ENCODE measurements around the gene CD300LG. TPM values are rescaled to one million over a fixed set of nuclear protein-coding genes. Genes with fewer than 3 reads are reported as not detected.
"Not testable (repeated sequence)": the region's sequence is repeated elsewhere in the genome, so short reads cannot be mapped to it uniquely, and the experiment has no call there.

The CD300LG gene
- total RNA-seq, 1 donor from 2014 or later: 5.4 TPM

DNA sequence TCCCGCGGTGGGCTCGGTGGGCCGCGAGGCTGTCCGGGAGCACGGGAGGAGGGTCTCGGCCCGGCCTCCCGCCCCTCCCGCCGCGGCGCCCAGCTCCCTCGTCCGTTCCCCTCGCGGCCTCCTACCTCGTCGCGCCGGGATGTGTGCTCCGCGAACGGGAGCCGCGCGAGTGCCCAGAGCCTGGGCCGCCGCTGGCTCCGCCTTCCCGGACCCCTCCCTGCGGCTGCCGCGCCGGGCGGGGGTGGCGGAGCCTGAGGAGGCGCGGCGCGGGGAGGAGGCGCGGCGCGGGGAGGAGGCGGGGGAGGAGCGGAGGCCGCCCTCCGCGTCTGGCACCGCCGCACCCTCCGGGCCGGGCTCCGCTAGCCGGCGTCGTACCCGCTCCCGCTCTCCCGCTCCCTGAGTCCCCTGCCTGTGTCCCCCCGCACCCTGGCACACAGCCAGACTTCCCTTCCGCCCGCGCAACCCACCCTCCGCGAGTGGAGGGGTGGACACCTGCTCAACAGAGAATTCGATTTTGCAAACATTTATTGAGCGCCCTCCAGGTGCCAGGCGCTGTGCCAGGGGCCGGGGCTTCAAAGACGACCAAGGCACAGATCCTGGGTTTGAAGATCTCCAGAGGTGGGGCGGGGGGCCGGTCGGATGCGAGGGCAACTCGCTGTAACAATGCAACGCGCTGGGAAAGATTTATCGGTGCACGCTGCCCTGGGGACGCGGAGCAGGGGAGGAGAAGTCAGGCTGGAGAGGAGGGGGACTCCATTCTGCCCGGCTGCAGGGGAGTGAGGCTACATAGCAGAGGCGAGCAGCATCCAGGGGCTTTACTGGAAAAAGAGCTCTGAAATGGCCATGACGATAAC, 13.8 kb upstream of the CD300LG start, which contains the start of gene MPP3:
TSS of gene MPP3 (minus strand) at position 171 of the 854 bp plus-strand sequence. CDS start 1,240 bp downstream, outside the sequence.
- DNase-seq (ENCODE audit: low spot score): peak; percentile 48
- Mint-ChIP-seq H3K27me3 (ENCODE audit: unreplicated experiment) (peaks cover 8% of the 10 kb centered on the region), H3K27ac (ENCODE audit: unreplicated experiment) (no peak within 1 kb of the TSS)

DNA sequence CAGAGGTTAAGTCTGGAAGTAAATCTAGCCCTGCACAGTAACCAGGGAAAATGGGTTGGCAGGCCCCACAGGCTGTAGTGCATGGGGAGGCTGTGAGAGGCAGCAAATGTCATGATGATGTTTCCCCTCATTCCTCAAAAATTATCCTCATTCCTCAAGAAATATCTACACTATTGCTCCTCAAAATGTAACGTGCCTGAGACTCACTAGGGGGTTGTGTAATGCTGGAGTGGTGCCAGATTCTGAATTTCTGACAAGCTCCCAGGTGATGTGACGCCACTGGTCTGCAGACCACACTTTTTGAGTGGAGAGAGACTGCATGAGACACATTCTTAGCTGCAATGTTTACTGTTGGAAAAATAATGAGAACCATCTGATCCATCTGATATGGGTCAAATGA, 12.9 kb upstream of the CD300LG start:
- Mint-ChIP-seq H3K9me3 (ENCODE audit: unreplicated experiment) (peaks cover 12% of the 10 kb centered on the region), H3K27ac (ENCODE audit: unreplicated experiment) (no peak overlapping the region), H3K27me3 (ENCODE audit: unreplicated experiment) (peaks cover 8% of the 10 kb centered on the region), H3K36me3 (ENCODE audit: low read depth, unreplicated experiment) (peaks cover 4% of the 10 kb centered on the region), H3K4me3 (ENCODE audit: unreplicated experiment) (peak overlapping the region; percentile 88), H3K4me1 (ENCODE audit: unreplicated experiment) (peaks cover 8% of the 10 kb centered on the region)
- no peak for DNase-seq (ENCODE audit: low spot score)
- TF ChIP-seq, protein P1, sequence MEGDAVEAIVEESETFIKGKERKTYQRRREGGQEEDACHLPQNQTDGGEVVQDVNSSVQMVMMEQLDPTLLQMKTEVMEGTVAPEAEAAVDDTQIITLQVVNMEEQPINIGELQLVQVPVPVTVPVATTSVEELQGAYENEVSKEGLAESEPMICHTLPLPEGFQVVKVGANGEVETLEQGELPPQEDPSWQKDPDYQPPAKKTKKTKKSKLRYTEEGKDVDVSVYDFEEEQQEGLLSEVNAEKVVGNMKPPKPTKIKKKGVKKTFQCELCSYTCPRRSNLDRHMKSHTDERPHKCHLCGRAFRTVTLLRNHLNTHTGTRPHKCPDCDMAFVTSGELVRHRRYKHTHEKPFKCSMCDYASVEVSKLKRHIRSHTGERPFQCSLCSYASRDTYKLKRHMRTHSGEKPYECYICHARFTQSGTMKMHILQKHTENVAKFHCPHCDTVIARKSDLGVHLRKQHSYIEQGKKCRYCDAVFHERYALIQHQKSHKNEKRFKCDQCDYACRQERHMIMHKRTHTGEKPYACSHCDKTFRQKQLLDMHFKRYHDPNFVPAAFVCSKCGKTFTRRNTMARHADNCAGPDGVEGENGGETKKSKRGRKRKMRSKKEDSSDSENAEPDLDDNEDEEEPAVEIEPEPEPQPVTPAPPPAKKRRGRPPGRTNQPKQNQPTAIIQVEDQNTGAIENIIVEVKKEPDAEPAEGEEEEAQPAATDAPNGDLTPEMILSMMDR (IDR thresholded peaks at IDR 0.05; ENCODE audit: unreplicated experiment): no peak

More for the DNA sequence above, 13.8 kb upstream of the CD300LG start, which contains the start of gene MPP3:
- Mint-ChIP-seq H3K9me3 (ENCODE audit: unreplicated experiment) (peaks cover 12% of the 10 kb centered on the region), H3K36me3 (ENCODE audit: low read depth, unreplicated experiment) (peaks cover 4% of the 10 kb centered on the region), H3K4me3 (ENCODE audit: unreplicated experiment) (peak within 1 kb of the TSS; percentile 88), H3K4me1 (ENCODE audit: unreplicated experiment) (peaks cover 16% of the 10 kb centered on the region)
- TF ChIP-seq, protein P1 (IDR thresholded peaks at IDR 0.05; ENCODE audit: unreplicated experiment): no peak

DNA sequence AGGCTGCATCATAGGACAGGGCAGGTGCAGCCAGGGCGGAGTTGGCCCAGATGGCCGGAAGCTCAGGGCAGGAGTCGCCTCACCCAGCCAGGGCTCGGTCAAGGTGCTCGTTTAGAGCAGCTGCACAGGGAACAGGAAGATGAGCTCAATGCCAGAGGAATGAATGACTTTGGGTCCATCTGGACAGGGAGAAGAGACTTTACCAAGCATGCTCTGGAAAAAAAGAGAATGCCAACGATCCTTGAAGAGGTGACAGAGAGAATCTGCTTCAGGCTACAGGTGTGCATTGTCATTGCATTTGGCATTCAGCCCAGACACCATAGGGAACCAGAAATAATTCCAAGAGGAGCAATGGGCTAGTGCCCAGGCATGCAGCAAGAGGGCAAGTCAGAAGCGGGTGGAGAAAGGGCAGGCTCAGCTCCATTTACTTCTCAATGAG, 7.3 kb upstream of the CD300LG start:
- no peaks in the 10 kb centered on the region for H3K36me3 Mint-ChIP-seq (ENCODE audit: low read depth, unreplicated experiment)
- no peak for DNase-seq (ENCODE audit: low spot score)
- H3K4me1 Mint-ChIP-seq (ENCODE audit: unreplicated experiment): peaks cover 6% of the 10 kb centered on the region
- TF ChIP-seq, protein P1 (IDR thresholded peaks at IDR 0.05; ENCODE audit: unreplicated experiment): no peak
- H3K27ac Mint-ChIP-seq (ENCODE audit: unreplicated experiment): peak overlapping the region; percentile 3
- H3K4me3 Mint-ChIP-seq (ENCODE audit: unreplicated experiment): no peak overlapping the region
- no peaks in the 10 kb centered on the region for H3K9me3 Mint-ChIP-seq (ENCODE audit: unreplicated experiment)
- H3K27me3 Mint-ChIP-seq (ENCODE audit: unreplicated experiment): peaks cover 6% of the 10 kb centered on the region

DNA sequence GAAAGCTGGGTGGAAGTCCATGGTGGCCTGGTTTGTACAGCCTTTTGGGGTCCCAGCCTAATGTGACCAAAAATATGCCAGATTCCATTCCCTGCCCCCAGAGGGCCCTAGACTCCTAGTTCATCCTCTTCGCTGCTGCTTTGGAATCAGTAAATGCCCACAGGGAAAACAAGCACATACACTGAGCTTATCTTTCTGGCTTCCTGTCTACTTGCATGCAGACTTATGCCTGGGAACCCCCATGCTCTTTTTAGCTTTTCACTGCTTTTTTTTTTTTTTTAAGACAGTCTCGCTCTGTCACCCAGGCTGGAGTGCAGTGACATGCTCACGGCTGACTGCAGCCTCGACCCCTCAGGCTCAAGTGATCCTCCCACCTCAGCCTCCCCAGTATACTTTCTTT, 6.2 kb upstream of the CD300LG start:
- H3K27ac Mint-ChIP-seq (ENCODE audit: unreplicated experiment): no peak overlapping the region
- DNase-seq (ENCODE audit: low spot score): no peak
- no peaks in the 10 kb centered on the region for H3K9me3 Mint-ChIP-seq (ENCODE audit: unreplicated experiment)
- TF ChIP-seq, protein P1 (IDR thresholded peaks at IDR 0.05; ENCODE audit: unreplicated experiment): no peak
- no peak overlapping the region for H3K4me3 Mint-ChIP-seq (ENCODE audit: unreplicated experiment)
- peaks cover 6% of the 10 kb centered on the region for H3K4me1 Mint-ChIP-seq (ENCODE audit: unreplicated experiment)
- H3K36me3 Mint-ChIP-seq (ENCODE audit: low read depth, unreplicated experiment): no peaks in the 10 kb centered on the region
- H3K27me3 Mint-ChIP-seq (ENCODE audit: unreplicated experiment): peaks cover 6% of the 10 kb centered on the region

DNA sequence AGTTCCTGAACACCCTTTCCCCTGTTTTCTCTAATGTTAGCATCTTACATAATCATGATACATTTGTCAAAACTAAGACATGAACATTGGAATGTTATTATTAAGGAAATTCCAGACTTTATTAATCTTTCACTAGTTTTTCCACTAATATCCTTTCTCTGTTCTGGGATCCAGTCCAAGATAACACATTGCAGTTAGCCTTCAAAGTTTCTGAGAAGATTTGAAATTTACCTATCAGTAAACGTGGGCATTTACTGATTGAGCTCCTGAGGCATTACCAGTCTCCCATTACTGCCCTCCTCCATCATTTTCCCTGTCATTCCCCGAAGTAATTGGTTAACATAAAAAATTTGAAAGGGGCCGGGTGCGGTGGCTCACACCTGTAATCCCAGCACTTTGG, 5.7 kb upstream of the CD300LG start:
- TF ChIP-seq, protein P1 (IDR thresholded peaks at IDR 0.05; ENCODE audit: unreplicated experiment): no peak
- Mint-ChIP-seq H3K9me3 (ENCODE audit: unreplicated experiment) (no peaks in the 10 kb centered on the region), H3K36me3 (ENCODE audit: low read depth, unreplicated experiment) (no peaks in the 10 kb centered on the region), H3K4me3 (ENCODE audit: unreplicated experiment) (no peak overlapping the region), H3K27me3 (ENCODE audit: unreplicated experiment) (peaks cover 6% of the 10 kb centered on the region), H3K4me1 (ENCODE audit: unreplicated experiment) (peaks cover 6% of the 10 kb centered on the region), H3K27ac (ENCODE audit: unreplicated experiment) (no peak overlapping the region)
- no peak for DNase-seq (ENCODE audit: low spot score)

DNA sequence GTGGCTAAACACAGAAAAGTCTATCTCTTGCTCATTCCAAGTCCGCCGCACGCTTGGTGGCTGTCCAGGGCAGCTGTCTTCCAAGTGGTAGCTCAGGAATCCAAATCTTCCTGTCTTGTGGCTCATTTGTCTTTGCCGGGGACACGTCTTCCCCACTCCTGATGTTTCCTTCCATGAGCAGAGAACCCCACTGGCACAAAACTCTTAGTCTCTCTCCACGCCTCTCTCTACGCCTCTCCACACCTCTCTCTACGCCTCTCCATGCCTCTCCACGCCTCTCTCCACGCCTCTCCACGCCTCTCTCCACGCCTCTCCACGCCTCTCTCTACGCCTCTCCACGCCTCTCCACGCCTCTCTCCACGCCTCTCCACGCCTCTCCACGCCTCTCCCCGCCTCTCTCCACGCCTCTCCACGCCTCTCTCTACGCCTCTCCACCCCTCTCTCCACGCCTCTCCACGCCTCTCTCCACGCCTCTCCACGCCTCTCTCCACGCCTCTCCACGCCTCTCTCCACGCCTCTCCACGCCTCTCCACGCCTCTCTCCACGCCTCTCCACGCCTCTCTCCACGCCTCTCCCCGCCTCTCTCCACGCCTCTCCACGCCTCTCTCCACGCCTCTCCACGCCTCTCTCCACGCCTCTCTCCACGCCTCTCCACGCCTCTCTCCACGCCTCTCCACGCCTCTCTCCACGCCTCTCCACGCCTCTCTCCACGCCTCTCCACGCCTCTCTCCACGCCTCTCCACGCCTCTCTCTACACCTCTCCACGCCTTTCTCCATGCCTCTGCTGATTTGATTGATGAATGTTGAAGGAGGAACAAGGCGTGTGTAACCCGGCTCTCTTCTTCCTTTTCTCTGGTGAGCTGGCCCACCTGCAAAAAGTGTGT, 4.6 kb upstream of the CD300LG start:
- not testable (repeated sequence) for H3K4me1 Mint-ChIP-seq (ENCODE audit: unreplicated experiment); H3K27me3 Mint-ChIP-seq (ENCODE audit: unreplicated experiment); H3K9me3 Mint-ChIP-seq (ENCODE audit: unreplicated experiment); H3K36me3 Mint-ChIP-seq (ENCODE audit: low read depth, unreplicated experiment); H3K27ac Mint-ChIP-seq (ENCODE audit: unreplicated experiment); H3K4me3 Mint-ChIP-seq (ENCODE audit: unreplicated experiment); DNase-seq (ENCODE audit: low spot score)

Measured in endothelial cell (in vitro differentiated cells).